OCI-M1 (cell line): ENCODE measurements around the gene ZNF507.
"Not testable (repeated sequence)": the region's sequence is repeated elsewhere in the genome, so short reads cannot be mapped to it uniquely, and the experiment has no call there.

ENCODE experiments used
- DNase-seq: peaks from one replicate; lab custom pipeline; 2025; lab: John Stamatoyannopoulos, UW

Gene ZNF507

DNA sequence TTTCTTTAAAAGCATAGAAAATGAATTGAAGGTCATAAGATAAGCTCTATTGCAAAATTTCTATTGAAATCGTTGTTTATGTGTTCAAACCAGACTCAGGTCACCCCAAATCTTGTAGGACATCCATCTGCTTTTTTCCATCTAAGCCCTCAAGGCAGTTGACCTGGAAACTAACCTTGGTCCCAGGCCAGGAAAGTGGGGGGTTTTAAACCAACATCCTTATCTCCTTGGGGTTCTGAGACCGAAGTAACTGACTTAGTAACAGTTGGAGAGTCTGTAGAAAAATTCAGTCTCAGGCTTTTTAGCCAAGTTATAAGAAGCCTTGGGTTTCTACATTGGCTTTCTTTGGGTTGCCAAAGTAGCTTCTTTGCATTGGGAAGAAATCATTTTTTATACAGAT lies 23.4 kb downstream of the ZNF507 start:
- peak; percentile 16 for DNase-seq

- no peak for DNase-seq
These were observed 27.5 kb downstream of the ZNF507 start for GRCh38 chr19:32372726-32373517.

DNA sequence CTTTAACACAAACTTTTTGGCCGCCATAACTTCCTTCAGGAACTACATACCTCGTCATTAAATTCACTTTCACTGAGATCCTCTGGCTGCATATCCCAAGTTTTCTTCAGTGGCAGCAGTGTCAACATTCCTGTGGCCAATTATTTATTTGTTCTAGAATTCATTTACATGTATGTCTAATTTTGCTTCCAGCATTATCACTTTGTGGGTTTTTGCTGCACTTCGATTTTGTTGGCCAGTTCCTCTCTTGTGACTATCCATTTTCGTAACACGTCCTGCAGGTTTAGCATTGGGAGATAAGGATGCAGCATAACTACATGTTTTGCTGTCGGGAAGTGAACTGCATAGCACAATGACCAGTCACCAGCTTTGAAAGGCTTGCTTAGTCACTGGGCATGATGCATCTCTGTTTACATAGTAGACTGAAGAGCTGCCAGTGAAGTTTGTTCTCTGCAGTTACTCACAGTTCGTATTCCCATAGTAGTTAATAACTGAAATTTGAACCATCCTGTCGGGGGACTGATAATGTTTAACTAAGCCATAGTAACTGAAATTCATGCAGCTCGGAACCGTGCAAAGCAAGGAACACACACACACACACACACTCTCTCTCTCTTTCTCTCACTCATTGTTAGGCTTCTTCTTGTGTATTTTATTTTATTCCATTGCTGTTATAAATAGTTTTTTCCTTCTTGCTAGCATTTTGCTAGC lies 28.3 kb downstream of the ZNF507 start:
- DNase-seq: peak; percentile 89

- DNase-seq: not testable (repeated sequence)
These were observed 29.0 kb downstream of the ZNF507 start for GRCh38 chr19:32374362-32374761.

DNA sequence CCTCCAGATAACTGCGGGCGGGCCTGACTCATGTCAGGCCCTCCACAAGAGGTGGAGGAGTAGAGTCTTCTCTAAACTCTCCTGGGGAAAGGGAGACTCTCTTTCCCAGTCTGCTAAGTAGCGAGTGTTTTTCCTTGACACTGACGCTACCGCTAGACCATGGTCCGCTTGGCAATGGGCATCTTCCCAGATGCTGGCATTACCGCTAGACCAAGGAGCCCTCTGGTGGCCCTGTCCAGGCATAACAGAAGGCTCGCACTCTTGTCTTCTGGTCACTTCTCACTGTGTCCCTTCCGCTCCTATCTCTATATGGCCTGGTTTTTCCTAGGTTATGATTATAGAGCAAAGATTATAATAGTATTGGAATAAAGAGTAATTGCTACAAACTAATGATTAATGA lies 31.7 kb downstream of the ZNF507 start:
- DNase-seq: peak; percentile 3

- no peak for DNase-seq
These were observed 34.9 kb downstream of the ZNF507 start for GRCh38 chr19:32380269-32380668.

- no peak for DNase-seq
These were observed 42.4 kb downstream of the ZNF507 start for GRCh38 chr19:32387701-32388392.

DNA sequence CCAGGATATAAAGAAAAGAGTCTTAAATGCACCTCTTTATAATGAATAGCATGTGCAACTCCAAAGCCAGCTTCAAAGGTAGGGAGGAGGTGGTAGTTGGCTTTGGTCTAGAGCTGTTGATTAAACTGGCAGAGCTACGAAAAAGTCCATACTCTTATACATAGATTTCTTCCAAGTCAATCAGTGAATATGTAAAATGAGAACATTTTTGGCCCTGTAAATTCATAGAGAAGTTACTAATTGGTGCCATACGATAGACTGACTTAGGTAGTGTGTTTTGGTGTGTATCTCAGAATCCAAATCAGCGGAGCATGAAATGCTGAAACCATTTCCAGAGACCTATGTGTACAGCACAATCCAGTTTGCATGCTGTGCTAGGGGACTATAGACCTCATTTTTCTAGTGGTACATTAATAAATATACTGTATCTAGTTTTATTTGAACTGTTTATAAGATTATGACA lies 43.0 kb downstream of the ZNF507 start:
- DNase-seq: no peak

GRCh38 chr19:32392901-32393300 lies 47.5 kb downstream of the ZNF507 start:
- DNase-seq: no peak

- no peak for DNase-seq
These were observed 50.7 kb downstream of the ZNF507 start for GRCh38 chr19:32396046-32396652.

DNA sequence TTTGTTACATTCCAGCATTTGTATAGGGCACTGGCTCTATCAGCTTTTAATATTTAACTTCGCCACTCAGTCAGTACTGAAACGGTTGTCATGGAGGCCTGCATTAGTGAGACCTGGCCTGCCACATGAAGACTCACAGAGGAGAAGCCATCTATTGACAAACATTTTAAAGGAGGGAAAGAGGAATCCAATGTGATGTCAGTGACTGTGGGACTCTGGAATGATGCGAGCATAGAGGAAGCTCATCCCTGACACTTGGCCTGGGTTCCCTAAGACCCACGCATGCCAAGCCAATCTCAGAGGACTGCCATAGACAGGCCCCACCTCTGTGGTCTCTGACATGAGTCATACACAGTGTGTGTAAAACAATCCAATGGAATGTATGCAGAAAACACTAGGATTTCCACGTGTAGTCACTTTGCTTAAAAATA lies 52.3 kb downstream of the ZNF507 start:
- DNase-seq: no peak

GRCh38 chr19:32401992-32402391 lies 56.6 kb downstream of the ZNF507 start:
- DNase-seq: no peak

DNA sequence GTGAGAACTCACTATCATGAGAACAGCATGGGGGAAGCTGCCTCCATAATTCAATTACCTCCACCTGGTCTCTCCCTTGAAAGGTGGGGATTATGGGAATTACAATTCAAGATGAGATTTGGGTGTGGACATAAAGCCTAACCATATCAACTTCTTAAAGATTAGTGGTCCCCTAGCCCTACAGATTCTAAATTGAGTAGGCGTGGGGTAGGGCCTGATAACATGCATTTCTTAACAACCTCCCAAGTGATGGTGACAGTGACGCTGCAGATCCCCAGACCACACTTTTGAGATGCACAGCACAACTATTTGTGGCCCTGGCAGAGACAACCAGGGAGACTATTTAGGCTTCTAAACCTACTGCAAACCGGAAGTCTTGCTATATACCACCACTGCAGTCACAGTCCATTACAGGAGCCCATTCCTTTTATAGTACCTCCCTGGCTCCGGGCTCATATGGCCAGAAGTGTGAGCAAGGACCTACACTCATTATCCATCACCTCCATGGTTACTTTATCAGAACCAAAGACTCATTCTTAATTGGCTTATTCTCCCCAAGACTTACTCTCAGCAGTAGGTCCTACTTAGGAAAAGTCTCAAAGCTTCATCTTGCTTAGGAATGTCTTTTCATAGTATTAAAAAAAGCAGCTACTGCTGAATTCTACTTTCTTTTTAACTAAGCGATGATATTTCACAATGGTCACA lies 58.0 kb downstream of the ZNF507 start:
- peak; percentile 33 for DNase-seq

DNA sequence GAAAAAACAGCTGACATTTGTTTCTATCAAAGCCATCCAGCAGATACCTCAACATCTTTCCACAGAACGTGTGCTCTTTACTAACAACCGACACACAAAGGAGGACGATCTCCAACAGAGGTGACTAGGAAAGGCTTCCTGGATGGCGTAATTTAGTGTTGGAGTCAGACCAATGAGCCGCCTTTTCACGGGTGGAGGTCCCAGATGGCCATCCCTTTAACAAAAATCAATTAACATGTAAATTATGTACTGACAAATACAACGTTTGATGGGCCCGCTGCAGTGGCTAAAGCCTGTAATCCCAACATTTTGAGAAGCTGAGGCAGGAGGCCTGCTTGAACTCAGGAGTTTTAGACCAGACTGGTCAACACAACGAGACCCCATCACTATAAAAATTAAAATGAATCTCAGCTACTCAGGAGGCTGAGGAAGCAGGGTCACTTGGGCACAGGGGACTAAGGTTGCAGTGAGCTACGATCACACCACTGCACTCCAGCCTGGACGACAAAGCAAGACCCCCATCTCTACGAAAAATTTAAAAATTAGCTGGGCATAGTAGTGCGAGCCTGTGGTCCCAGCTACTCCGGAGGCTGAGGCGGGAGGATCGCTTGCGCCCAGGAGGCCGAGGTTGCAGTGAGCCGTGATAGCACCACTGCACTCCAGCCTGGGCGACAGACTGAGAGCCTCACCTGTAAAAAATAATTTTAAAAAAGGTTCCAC lies 59.0 kb downstream of the ZNF507 start:
- no peak for DNase-seq

DNA sequence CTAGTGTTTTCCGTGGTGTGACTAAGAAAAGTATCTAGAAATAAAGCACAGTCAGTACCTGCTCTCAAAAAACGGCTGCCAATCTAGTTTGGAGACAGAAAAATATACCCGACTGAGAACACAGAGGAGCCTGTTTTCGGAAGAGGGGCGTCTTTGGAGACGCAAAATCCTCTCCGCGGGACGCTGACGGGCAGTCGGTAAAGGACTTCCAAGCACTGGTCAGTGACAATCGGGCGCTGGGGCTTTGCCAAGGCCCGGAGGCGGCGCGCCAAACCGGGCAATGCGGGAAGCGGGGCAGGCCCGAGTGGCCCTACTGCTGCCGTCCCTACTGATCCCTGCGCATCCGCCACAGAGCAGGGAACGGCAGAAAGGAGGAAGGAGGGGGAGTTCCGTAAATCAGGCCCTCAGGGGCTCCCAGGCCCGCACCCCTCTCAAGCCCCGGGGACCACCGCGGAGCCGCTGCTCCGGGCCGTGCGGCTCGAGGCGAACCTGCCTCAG lies 59.6 kb downstream of the ZNF507 start:
- peak; percentile 81 for DNase-seq

GRCh38 chr19:32405431-32406160 lies 60.2 kb downstream of the ZNF507 start, which contains the start of gene DPY19L3:
Gene DPY19L3 (plus strand): TSS chr19:32405770. CDS start chr19:32408254, 2,484 bp downstream.
- peak; percentile 97 for DNase-seq

DNA sequence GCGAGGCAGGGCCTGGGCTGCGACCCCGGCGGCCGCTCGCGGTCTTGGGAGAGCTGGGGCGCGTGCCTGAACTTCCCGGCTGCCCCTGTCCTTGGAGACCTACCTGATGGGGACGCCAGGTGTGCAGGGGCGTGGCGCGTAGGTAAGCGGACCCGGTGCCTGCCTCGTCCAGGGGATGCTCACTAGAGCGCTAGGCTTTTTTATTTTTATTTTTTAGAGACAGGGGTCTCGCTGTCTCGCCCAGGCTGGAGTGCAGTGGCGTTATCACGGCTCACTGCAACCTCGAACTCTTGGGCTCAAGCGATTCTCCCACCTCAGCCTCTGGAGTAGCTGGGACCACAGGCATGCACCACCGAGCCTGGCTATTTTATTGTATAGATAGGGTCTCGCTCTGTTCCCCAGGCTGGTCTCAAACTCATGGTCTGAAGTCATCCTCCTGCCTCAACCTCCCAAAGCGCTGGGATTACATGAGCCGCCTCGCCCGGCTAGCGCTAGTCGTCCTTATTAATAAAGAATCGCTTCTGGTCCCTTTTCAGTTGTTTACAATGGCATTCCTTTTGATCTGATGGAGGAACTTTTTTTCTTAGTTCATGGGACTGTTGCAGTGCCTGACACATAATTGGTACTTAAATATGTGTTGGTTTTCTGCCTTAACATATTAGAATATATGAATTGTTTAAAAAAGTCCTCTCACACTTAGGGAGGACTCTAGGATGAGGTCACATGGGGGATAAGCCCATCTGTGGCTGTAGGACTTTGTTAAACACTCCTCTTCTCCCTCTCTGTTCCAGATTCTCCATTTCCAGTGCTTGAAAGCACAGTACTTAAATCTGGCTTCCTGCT lies 61.0 kb downstream of the ZNF507 start:
- DNase-seq: peak; percentile 16

DNA sequence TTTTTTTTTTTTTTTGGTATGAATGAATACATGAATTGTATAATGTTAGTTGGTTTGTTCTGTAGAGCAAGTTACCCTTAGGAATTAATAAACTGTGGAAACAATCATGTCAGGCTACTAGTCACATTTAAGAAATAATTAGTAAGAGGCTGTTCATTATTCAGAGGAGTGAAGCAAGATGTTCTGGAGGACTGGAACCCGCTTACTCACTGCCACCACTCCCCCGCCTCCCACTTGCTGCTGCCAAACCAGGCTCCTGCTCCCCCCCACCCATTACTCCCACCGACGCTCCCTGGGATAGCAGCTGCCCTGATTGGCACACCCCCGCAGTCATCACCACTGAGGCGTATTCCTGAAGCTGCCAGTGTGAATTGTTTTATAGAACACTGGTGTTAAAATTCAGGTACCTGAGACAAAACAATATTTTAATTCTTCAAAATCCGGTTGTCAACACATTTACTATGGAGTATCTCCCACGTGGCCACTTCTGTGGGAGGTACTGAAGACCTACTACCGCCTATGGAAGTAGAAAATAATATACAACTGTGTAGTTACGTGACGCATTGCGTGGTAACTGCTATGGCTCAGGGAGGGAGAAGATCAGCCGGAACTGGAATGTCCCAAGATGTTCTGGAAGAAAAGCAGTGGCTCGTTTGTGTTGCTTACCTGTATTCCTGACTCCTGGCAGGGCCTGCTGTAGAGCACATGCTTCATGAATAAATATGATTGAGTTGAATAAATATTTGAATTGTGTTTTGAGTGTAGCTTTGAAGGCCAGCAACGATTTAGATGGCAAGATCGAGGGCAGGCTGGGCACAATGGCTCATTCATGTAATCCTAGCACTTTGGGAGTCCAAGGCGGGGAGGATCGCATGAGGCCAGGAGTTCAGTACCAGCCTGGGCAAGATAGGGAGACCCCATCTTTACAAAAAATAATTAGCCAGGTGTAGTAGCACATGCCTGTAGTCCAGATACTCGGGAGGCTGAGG lies 61.9 kb downstream of the ZNF507 start:
- peak; percentile 12 for DNase-seq
